Lower leg skin (tissue), 4 donors: ENCODE measurements around the gene SYT1. TPM values are rescaled to one million over a fixed set of nuclear protein-coding genes. Genes with fewer than 3 reads are reported as not detected.

Experiments used
- DNase-seq, 2 donors: peaks; one replicate each; pipeline ENCODE4 v3.0.0-alpha.2; 2019; ENCODE audit warnings: low spot score in 2 of 2
- H3K4me3 ChIP-seq: fragments of 200-600 bp; sonication (generic); 2 replicates; pipeline ENCODE4 v1.5.1; 2017; ENCODE audit warnings: mild to moderate bottlenecking, low read depth; ENCODE audit not compliant: poor library complexity, severe bottlenecking
- CTCF ChIP-seq, 3 donors: fragments of 450-650 bp; IDR thresholded peaks; one replicate each; pipeline ENCODE4 v1.5.1; 2016; ENCODE audit warnings: antibody characterized with exemption in 3 of 3, mild to moderate bottlenecking in 3 of 3, moderate library complexity in 2 of 3
- POLR2A ChIP-seq, 2 donors: fragments of 450-650 bp; IDR thresholded peaks; one replicate each; pipeline ENCODE4 v1.6.1; 2016 to 2017; ENCODE audit warnings: antibody characterized with exemption in 2 of 2, mild to moderate bottlenecking in 1 of 2, moderate library complexity in 1 of 2
- WGBS, 2 donors: methylation state at CpG; one replicate each; pipeline ENCODE4 v1.1.5; 2018; 5-methylcytosine and 5-hydroxymethylcytosine counted together
- intact Hi-C: fragments of 100-400 bp; cut with DNase I; formaldehyde crosslinking; loops from one replicate; pipeline ENCODE4 v1.15.0; 2023; ENCODE audit warnings: low total_unique reads
- total RNA-seq, 4 donors: library from RNA; depleted of rRNA; stranded (reverse); fragments of >200 nt; gene quantifications; one replicate each; pipeline ENCODE4 v1.1.0, GENCODE V29; 2016

SYT1 gene
- total RNA-seq, 4 donors from 2014 or later = 0.15 to 0.49 (median 0.29) TPM

- H3K4me3 ChIP-seq = no peak overlapping the region
- intact Hi-C loops = no loop called here
- DNase-seq = no peak
- WGBS, 2 donors = 67 to 89% methylated on average over 2 of the region's 2 CpGs
- TF ChIP-seq CTCF (IDR thresholded peaks at IDR 0.05) (no peak), POLR2A (IDR thresholded peaks at IDR 0.05) (no peak)
These were observed 505.4 kb downstream of the SYT1 start for GRCh38 chr12:79370021-79370420.

DNA sequence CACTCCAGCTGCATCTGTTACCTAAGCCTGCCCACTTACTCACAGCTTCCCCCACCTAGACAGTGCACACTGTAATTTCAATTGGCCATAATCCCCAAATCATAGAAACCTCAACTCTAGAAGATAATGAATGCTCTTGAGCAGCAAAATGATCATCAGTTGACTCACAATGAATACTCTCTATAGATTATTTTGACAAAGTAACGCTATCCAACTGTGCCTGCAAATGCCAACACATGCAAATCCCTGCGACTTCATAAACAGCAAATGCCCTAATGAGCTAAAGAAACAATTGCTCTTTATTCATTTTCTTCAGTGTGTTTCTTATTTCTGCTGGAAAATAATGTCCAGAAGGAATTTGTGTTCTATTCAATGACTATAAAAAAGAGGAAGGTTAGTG lies 506.7 kb downstream of the SYT1 start:
- 78 to 85% methylated on average over 2 of the region's 2 CpGs for WGBS, 2 donors
- no peak for DNase-seq
- intact Hi-C loops = no loop called here
- TF ChIP-seq POLR2A (IDR thresholded peaks at IDR 0.05) (no peak), CTCF (IDR thresholded peaks at IDR 0.05) (no peak)
- H3K4me3 ChIP-seq = no peak overlapping the region

- TF ChIP-seq CTCF (IDR thresholded peaks at IDR 0.05) = no peak
- TF ChIP-seq POLR2A (IDR thresholded peaks at IDR 0.05) = no peak
- intact Hi-C loops = no loop called here
- no peak for DNase-seq
- H3K4me3 ChIP-seq = no peak overlapping the region
- 60 to 72% methylated on average over 5 of the region's 5 CpGs for WGBS, 2 donors
These were observed 509.4 kb downstream of the SYT1 start for GRCh38 chr12:79373896-79374499.

GRCh38 chr12:79374545-79374944 lies 510.0 kb downstream of the SYT1 start:
- intact Hi-C loops = no loop called here
- no peak for DNase-seq
- H3K4me3 ChIP-seq = no peak overlapping the region
- TF ChIP-seq POLR2A (IDR thresholded peaks at IDR 0.05) = no peak
- no peak for TF ChIP-seq CTCF (IDR thresholded peaks at IDR 0.05)
- 46 to 74% methylated on average over 1 of the region's 1 CpG for WGBS, 2 donors

- DNase-seq = no peak
- H3K4me3 ChIP-seq = no peak overlapping the region
- intact Hi-C loops = no loop called here
- TF ChIP-seq POLR2A (IDR thresholded peaks at IDR 0.05) (no peak), CTCF (IDR thresholded peaks at IDR 0.05) (no peak)
- 57 to 59% methylated on average over 6 of the region's 6 CpGs for WGBS, 2 donors
These were observed 510.5 kb downstream of the SYT1 start for GRCh38 chr12:79375050-79375449.

DNA sequence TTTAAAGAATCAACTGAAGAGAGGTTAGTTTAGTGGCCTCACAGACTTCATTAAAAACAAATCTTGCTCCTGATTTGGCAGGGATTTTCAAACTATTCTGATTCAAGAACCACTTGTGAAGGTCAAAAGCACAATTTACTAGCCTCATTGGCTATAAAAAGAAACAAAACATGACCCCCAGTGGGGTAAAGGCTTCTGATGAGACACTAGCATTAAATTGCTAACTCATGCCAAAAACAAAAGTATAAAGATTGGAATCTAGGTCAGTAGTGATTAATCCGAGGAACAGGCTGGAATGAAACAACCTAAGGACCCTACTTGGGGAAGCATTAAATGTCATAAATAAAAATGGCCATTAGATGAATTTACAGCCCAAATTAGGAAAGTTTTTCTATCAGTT lies 513.9 kb downstream of the SYT1 start:
- intact Hi-C loops = no loop called here
- H3K4me3 ChIP-seq = no peak overlapping the region
- no peak for DNase-seq
- TF ChIP-seq CTCF (IDR thresholded peaks at IDR 0.05) = no peak
- no peak for TF ChIP-seq POLR2A (IDR thresholded peaks at IDR 0.05)
- 21 to 37% methylated on average over 1 of the region's 1 CpG for WGBS, 2 donors
